Large intestine (tissue), 12 donors: ENCODE measurements around the gene PRM1. TPM values are rescaled to one million over a fixed set of nuclear protein-coding genes. Genes with fewer than 3 reads are reported as not detected.

ENCODE experiments used
- DNase-seq, 2 donors: peaks; one replicate each; pipeline versions ENCODE4 v3.0.0 to v3.0.0-alpha.2; 2013
- H3K27ac ChIP-seq: one replicate; pipeline ENCODE4 v1.5.1; 2013; ENCODE audit warnings: low read length
- H3K27me3 ChIP-seq: 2 replicates; pipeline ENCODE4 v1.6.1; 2013; ENCODE audit warnings: low read length; ENCODE audit not compliant: control insufficient read depth, insufficient read depth
- H3K36me3 ChIP-seq: 2 replicates; pipeline ENCODE4 v1.6.1; 2013; ENCODE audit warnings: low read length; ENCODE audit not compliant: control insufficient read depth, insufficient read depth
- H3K4me1 ChIP-seq: one replicate; pipeline ENCODE4 v1.6.1; 2013; ENCODE audit warnings: low read length; ENCODE audit not compliant: control insufficient read depth, insufficient read depth
- H3K4me3 ChIP-seq: one replicate; pipeline ENCODE4 v1.5.1; 2013; ENCODE audit warnings: low read length
- H3K9me3 ChIP-seq: one replicate; pipeline ENCODE4 v1.6.1; 2013; ENCODE audit warnings: mild to moderate bottlenecking, low read depth, low read length, moderate library complexity; ENCODE audit not compliant: control insufficient read depth
- WGBS: methylation state at CpG from one replicate; pipeline ENCODE4 v1.1.5; 2013; ENCODE audit warnings: low lambda C conversion rate; ENCODE audit not compliant: insufficient coverage; 5-methylcytosine and 5-hydroxymethylcytosine counted together
- long read RNA-seq, 11 donors: transcript quantifications; one replicate each; lab custom pipeline, GENCODE V29; 2026
- polyA plus RNA-seq: library from polyadenylated mRNA; unstranded; fragments of 120-200 nt; gene quantifications from one replicate; pipeline ENCODE4 v1.2.1, GENCODE V29; 2013

Gene PRM1, protein sequence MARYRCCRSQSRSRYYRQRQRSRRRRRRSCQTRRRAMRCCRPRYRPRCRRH
- polyA plus RNA-seq: not detected
- long read RNA-seq, donor 1: 0 reads
- long read RNA-seq, donor 2: 0 reads
- long read RNA-seq, donor 3: 0 reads
- long read RNA-seq, donor 4: 0 reads
- long read RNA-seq, donor 5: 0 reads
- long read RNA-seq, donor 6: 0 reads
- long read RNA-seq, donor 7: 0 reads
- long read RNA-seq, donor 8: 0 reads
- long read RNA-seq, donor 9: 0 reads
- long read RNA-seq, donor 10: 0 reads
- long read RNA-seq, donor 11: 0 reads

DNA sequence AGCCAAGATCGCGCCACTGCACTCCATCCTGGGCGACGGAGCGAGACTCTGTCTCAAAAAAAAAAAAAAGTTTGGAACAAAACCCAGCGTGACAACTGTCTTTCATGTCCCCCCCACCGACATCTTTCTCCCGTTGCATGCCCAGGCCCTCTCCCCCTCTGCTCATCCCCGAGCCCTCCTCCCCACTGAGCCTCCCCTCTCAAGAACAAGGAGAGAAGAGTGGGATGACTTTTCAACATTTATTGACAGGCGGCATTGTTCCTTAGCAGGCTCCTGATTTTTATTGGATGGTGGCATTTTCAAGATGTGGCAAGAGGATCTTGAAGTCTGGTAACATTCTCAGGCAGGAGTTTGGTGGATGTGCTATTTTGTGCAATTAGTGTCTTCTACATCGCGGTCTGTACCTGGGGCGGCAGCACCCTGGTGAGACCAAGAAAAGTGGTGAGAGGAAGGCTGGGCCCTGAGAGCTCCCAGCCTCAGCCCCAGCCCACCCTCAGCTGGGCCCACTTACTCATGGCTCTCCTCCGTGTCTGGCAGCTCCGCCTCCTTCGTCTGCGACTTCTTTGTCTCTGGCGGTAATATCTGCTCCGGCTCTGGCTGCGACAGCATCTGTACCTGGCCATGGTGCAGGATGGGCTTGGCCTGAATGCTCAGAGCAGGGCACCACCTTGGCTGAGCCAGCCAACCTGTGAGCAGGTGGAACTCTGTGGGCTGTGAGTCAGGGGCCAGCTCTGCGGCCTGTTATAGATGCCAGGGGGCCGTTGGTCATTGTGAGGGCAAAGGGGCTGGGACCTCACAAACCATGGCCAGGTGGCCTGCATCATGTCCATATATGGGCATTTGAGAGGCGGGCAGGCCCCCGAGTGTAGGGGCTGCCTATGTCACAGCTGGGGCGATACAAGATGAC lies at the start of gene PRM1:
Gene PRM1 (minus strand): TSS at position 715 of the 907 bp plus-strand sequence. CDS start 92 bp downstream, at position 623.
- Histone ChIP-seq H3K27me3 (no peaks in the 10 kb centered on the region), H3K4me1 (peaks cover 6% of the 10 kb centered on the region), H3K9me3 (no peaks in the 10 kb centered on the region), H3K27ac (no peak within 1 kb of the TSS), H3K36me3 (no peaks in the 10 kb centered on the region), H3K4me3 (no peak within 1 kb of the TSS)
- no peak for DNase-seq
- no CpG with 5 or more reads among the region's 25 CpGs for WGBS

DNA sequence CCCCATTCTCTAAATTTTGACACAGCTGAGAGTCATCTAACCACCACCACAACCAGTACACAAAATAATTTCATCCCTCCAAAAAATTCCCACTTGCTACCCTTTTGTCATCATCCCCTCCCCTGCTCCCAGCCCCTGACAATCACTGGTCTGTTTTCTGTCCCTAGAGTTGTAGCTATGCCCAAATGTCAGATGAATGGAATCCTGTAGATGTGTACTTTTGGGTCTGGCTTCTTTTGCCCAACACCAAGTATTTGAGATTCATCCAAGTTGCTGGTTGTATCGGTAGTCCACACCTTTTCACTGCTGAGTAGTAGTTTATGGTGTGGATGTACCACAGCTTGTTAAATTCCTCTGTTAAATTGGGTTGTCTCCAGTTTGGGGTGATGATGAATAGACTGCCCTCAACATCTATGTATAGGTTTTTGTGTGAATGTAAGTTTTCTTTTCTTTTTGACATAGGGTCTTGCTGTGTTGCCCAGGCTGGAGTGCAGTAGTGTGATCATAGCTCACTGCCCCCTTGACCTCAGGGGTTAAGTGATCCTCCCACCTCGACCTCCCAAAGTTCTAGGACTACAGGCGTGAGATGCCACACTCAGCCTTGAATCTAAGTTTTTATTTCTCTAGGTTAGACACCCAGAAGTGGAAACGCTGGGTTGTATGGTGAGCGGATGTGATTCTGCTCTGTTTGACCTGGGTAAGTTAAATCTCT lies 49.6 kb upstream of the PRM1 start:
- Histone ChIP-seq H3K4me3 (no peak overlapping the region), H3K27ac (no peak overlapping the region), H3K4me1 (peaks cover 8% of the 10 kb centered on the region), H3K36me3 (no peaks in the 10 kb centered on the region), H3K9me3 (peaks cover 2% of the 10 kb centered on the region), H3K27me3 (no peaks in the 10 kb centered on the region)
- WGBS: no CpG with 5 or more reads among the region's 5 CpGs
- DNase-seq: no peak

DNA sequence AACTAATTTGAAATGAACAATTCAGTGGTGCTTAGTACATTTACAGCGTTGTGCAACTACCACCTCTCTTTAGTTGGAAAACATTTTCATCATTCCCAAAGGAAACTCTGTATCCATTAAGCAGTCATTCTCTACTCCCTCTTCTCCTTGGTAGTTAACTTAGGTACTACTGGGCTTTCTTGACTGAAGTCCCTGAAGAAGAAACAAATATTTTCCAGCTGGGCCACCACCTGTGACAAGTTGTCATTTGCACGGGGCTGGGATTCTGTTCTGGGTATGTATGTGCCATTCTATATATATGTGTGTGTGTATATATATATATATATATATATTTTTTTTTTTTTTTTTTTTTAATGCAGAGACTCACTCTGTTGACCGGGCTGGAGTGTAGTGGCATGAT lies 48.8 kb upstream of the PRM1 start:
- DNase-seq: no peak
- Histone ChIP-seq H3K9me3 (peaks cover 2% of the 10 kb centered on the region), H3K36me3 (no peaks in the 10 kb centered on the region), H3K27me3 (no peaks in the 10 kb centered on the region), H3K4me3 (no peak overlapping the region), H3K27ac (no peak overlapping the region), H3K4me1 (peaks cover 8% of the 10 kb centered on the region)
- no CpG with 5 or more reads among the region's 3 CpGs for WGBS

DNA sequence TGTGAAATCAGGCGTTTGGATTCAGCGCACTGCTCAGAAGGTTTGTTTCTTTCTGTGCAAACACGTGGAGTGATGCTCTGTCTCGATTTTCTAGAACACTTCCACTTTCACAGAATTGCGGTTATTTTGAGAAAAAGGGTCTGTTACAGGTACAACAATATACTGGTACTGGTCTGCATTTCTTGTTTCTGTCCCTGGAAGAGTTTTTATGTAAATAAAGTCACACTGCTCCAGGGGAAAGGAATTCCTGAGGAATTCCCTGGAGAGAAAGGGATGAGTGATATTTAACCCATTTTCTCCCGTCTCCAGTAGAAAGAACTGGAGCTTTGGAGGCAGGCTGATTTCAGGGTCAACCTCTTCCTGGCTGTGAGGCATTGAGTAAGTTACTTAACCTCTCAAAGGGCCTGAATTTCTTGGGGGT lies 48.0 kb upstream of the PRM1 start:
- no peaks in the 10 kb centered on the region for H3K27me3 ChIP-seq
- H3K27ac ChIP-seq: peak overlapping the region; percentile 23
- H3K36me3 ChIP-seq: no peaks in the 10 kb centered on the region
- no peak for DNase-seq
- 40% methylated on average over 1 of the region's 6 CpGs for WGBS
- H3K4me1 ChIP-seq: peaks cover 8% of the 10 kb centered on the region
- H3K9me3 ChIP-seq: peaks cover 2% of the 10 kb centered on the region
- no peak overlapping the region for H3K4me3 ChIP-seq

DNA sequence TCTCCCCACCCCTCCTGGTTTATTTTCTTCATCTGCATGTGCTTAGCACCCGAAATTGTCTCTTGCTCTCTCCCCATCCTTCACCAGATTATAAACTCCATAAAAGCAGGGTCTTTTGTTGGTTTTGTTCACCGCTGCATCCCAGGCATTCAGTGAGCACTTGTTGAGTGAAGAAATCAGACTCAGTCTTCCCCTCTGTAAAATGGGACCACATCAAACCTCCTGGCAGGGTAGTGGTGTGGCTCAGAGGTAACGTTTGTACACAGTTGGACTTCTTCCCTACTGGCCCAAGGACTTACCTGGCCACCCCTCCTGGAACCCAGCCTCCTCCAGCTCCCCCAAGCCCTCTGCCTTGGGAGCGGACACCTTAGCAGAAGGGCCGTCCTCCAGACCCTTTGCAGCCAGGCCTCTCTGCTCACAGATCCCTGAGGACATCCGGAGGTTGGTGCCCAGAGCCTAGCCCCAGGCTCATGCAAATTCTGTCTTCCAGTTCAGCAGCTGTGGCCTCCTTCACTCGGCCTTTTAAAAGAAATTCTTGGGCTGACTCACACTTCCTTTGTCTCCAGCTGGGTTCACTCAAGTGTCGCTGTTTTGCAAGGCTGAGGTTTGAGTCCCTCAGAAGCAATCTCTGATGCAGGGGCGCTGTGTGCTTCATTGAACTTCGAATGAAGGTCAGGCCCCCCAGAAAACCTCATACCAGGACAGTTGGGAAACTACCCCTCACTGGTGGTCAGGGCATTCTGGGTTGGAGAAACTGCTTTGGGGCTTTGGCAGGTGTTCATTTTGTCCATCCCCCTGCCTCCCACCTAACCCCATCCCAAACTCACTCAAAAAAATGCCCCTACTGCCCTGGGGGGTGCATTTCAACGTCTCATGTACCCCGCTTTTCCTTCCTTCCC lies 47.3 kb upstream of the PRM1 start:
- H3K36me3 ChIP-seq: no peaks in the 10 kb centered on the region
- H3K4me1 ChIP-seq: peaks cover 8% of the 10 kb centered on the region
- H3K27me3 ChIP-seq: no peaks in the 10 kb centered on the region
- 20% methylated on average over 2 of the region's 12 CpGs for WGBS
- H3K27ac ChIP-seq: peak overlapping the region; percentile 23
- peak; percentile 40 to 51 for DNase-seq
- no peak overlapping the region for H3K4me3 ChIP-seq
- H3K9me3 ChIP-seq: peaks cover 2% of the 10 kb centered on the region

DNA sequence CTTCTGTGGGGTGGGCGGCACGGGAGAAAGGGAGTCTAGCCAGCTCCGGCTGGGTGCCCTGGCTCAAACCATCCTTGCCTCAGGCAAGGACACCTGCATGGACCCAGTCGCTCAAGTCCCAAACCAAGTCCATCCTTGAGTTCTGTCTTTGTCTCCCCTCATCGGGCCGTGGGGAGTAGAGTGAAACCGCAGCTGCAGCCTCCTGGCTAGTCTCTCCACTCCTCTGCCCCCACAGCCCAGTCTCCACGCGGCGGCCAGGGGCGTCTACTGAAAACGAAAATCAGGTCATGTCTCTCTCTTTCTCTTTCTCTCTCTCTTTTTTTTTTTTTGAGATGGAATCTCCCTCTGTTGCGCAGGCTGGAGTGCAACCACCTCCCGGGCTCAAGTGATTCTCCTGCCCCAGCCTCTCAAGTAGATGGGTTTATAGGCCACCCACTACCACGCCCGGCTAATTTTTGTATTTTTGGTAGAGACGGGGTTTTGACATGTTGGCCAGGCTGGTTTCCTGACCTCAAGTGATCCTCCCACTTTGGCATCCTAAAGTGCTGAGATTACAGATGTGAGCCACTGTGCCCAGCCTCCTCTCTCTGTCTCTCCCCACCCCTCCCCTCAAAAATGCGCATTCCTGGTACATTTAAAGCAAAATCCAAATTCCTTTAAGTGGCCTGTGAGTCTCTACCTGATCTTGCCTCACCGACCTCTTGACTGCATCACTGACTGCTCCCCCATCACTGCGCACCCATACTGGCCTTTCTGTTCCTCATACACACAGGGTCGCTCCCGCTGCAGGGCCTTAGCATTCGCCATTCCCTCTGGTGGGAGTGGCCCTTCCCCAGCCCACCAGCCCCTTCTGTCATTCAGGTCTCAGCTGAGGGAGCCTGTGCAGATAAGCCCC lies 46.4 kb upstream of the PRM1 start:
- H3K36me3 ChIP-seq: no peaks in the 10 kb centered on the region
- no peak for DNase-seq
- peaks cover 2% of the 10 kb centered on the region for H3K9me3 ChIP-seq
- peaks cover 8% of the 10 kb centered on the region for H3K4me1 ChIP-seq
- no peak overlapping the region for H3K4me3 ChIP-seq
- H3K27me3 ChIP-seq: no peaks in the 10 kb centered on the region
- H3K27ac ChIP-seq: no peak overlapping the region
- WGBS: no CpG with 5 or more reads among the region's 23 CpGs

DNA sequence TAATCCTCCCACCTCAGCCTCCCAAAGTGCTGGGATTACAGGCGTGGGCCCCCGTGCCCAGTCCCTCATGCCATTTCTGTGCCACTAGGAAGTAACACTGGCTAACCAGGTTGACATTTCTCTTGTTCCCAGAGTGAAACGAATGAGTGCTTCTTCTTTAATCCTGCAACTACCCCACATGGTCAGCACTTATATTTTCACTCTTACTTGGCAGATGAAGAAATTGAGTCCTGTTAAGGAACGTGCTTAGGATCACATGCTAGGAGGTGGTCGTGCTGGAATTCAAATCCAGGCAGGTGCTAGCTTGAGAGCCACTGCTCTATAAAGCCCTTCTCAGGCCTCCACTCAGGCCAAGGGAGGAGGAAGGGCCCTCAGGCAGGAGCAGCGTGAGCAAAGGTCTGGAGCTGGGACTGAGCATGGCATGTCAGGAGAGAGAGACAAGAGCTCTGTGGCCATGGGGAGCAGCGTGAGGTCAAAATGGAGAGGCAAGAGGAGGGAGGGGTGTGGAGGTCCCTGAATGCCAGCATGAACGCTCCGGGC lies 45.7 kb upstream of the PRM1 start:
- H3K9me3 ChIP-seq: peaks cover 2% of the 10 kb centered on the region
- no peak for DNase-seq
- peaks cover 8% of the 10 kb centered on the region for H3K4me1 ChIP-seq
- H3K36me3 ChIP-seq: no peaks in the 10 kb centered on the region
- H3K27me3 ChIP-seq: no peaks in the 10 kb centered on the region
- no peak overlapping the region for H3K27ac ChIP-seq
- WGBS: no CpG with 5 or more reads among the region's 9 CpGs
- H3K4me3 ChIP-seq: no peak overlapping the region

DNA sequence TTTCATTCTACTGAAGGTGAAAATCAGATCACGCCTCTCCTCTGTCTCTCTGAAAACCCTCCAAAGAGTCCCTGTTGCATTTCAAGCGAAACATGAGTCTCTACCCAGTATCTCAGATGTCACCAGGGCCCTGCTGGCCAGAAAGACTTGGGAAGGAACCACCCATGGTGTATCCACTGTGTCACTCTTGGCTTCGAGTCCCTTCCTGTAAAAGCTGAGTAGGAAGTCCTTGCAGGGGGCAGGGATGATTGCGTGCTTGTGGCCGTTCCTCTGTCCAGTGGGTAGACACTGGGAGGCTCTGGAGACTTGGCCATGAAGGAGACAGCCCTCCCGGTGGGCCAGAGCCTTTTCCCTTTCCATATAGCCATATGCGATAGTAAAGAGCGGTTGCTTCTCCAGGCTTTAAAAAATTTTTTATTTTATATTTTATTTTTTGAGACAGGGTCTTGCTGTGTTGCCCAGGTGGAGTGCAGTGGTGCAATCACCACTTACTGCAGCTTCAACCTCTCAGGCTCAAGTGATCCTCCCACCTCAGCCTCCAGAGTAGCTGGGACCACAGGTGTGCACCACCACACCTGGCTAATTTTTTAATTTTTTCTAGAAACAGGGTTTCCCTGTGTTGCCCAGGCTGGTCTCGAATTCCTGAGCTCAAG lies 45.1 kb upstream of the PRM1 start:
- Histone ChIP-seq H3K4me1 (peaks cover 8% of the 10 kb centered on the region), H3K27me3 (no peaks in the 10 kb centered on the region), H3K4me3 (no peak overlapping the region), H3K36me3 (no peaks in the 10 kb centered on the region), H3K27ac (no peak overlapping the region), H3K9me3 (peaks cover 2% of the 10 kb centered on the region)
- DNase-seq: no peak
- WGBS: no CpG with 5 or more reads among the region's 9 CpGs
